ENCODE data around the gene IL32.
A peak's percentile ranks its signal among the peaks of the same experiment; 100 is the strongest.
"Not testable (repeated sequence)": the region's sequence is repeated elsewhere in the genome, so short reads cannot be mapped to it uniquely, and the experiment has no call there.

Gene IL32

GRCh38 chr16:3072576-3073263 lies 7.3 kb downstream of the IL32 start:
- peak; percentile 55 for DNase-seq

- no peak for DNase-seq
Observed at GRCh38 chr16:3073448-3073847, 8.0 kb downstream of the IL32 start.

GRCh38 chr16:3074860-3075522 lies 9.6 kb downstream of the IL32 start:
- peak; percentile 97 for DNase-seq

GRCh38 chr16:3075523-3075915 lies 10.1 kb downstream of the IL32 start:
- DNase-seq, result peak; percentile 48

GRCh38 chr16:3075946-3076345 lies 10.5 kb downstream of the IL32 start:
- not testable (repeated sequence) for DNase-seq

GRCh38 chr16:3076577-3076976 lies 11.1 kb downstream of the IL32 start:
- DNase-seq, result peak; percentile 51

- DNase-seq, result no peak
Observed at GRCh38 chr16:3080024-3080423, 14.6 kb downstream of the IL32 start.

- DNase-seq, result not testable (repeated sequence)
Observed at GRCh38 chr16:3081957-3082356, 16.5 kb downstream of the IL32 start.

- not testable (repeated sequence) for DNase-seq
Observed at GRCh38 chr16:3083408-3083807, 18.0 kb downstream of the IL32 start.

GRCh38 chr16:3084491-3084890 lies 19.1 kb downstream of the IL32 start:
- DNase-seq, result no peak

- DNase-seq, result no peak
Observed at GRCh38 chr16:3084969-3085670, 19.7 kb downstream of the IL32 start.

GRCh38 chr16:3085868-3086595 lies 20.6 kb downstream of the IL32 start:
- DNase-seq, result no peak

GRCh38 chr16:3086596-3087242 lies 21.3 kb downstream of the IL32 start:
- peak; percentile 23 for DNase-seq

GRCh38 chr16:3087243-3088235 lies 22.1 kb downstream of the IL32 start:
- peak; percentile 36 for DNase-seq

- no peak for DNase-seq
Observed at GRCh38 chr16:3088450-3088849, 23.0 kb downstream of the IL32 start.

- DNase-seq, result no peak
Observed at GRCh38 chr16:3088925-3089716, 23.7 kb downstream of the IL32 start.

GRCh38 chr16:3089717-3090592 lies 24.5 kb downstream of the IL32 start:
- DNase-seq, result no peak

- DNase-seq, result no peak
Observed at GRCh38 chr16:3091551-3091950, 26.1 kb downstream of the IL32 start.

- DNase-seq, result no peak
Observed at GRCh38 chr16:3092501-3092941, 27.1 kb downstream of the IL32 start.

Measured in activated CD4-positive, alpha-beta T cell treated with anti-CD3 and anti-CD28 coated beads, Interleukin-10, Interleukin-2, amounts not matched to agents 100 ng/mL and 50 ng/mL, durations not matched to agents 16 hours and 8 hours (primary cell).